Gastrocnemius medialis (tissue), 4 donors: ENCODE data around the gene TP53I13. TPM values are rescaled to one million over a fixed set of nuclear protein-coding genes. Genes with fewer than 3 reads are reported as not detected.
A peak's percentile ranks its signal among the peaks of the same experiment; 100 is the strongest.

Source experiments
- ATAC-seq, 2 donors: fragments of 150-250 bp; one replicate each; pipeline ENCODE4 v1.9.1; 2016
- DNase-seq, 2 donors: peaks; one replicate each; pipeline ENCODE4 v3.0.0-alpha.2; 2019
- H3K27ac ChIP-seq, 4 donors: fragments of 200-600 bp; sonication (generic); 1 replicate in 1 of 4; 2 replicates in 3 of 4; pipeline ENCODE4 v1.5.1; 2016 to 2018; ENCODE audit warnings: mild to moderate bottlenecking in 2 of 4, moderate library complexity in 1 of 4
- H3K27me3 ChIP-seq, 3 donors: fragments of 200-600 bp; sonication (generic) in 2 of 3; 1 replicate in 1 of 3; 2 replicates in 2 of 3; pipeline versions ENCODE4 v1.5.1 to v1.6.0; 2016 to 2019; ENCODE audit warnings: mild to moderate bottlenecking in 1 of 3, moderate library complexity in 1 of 3
- H3K36me3 ChIP-seq, 2 donors: fragments of 200-600 bp; sonication (generic) in 1 of 2; one replicate each; pipeline ENCODE4 v1.5.1; 2017 to 2018
- H3K4me1 ChIP-seq, 2 donors: fragments of 200-600 bp; sonication (generic) in 1 of 2; one replicate each; pipeline ENCODE4 v1.5.1; 2016 to 2017; ENCODE audit warnings: mild to moderate bottlenecking in 2 of 2
- H3K4me3 ChIP-seq, 4 donors: fragments of 200-600 bp; sonication (generic) in 3 of 4; 1 replicate in 1 of 4; 2 replicates in 3 of 4; pipeline ENCODE4 v1.5.1; 2016 to 2019; ENCODE audit warnings: mild to moderate bottlenecking in 2 of 4
- H3K9me3 ChIP-seq, 3 donors: fragments of 200-600 bp; sonication (generic) in 2 of 3; 1 replicate in 1 of 3; 2 replicates in 2 of 3; pipeline ENCODE4 v1.5.1; 2016 to 2019
- POLR2A ChIP-seq, 2 donors: fragments of 450-650 bp; IDR thresholded peaks; one replicate each; pipeline ENCODE4 v1.6.1; 2017; ENCODE audit warnings: antibody characterized with exemption in 2 of 2, mild to moderate bottlenecking in 2 of 2, moderate library complexity in 2 of 2
- in situ Hi-C, 4 donors: fragments of 200-750 bp; cut with MboI; loops; one replicate each; pipeline versions ENCODE4 v1.15.0 to v1.8.0; 2017; ENCODE audit warnings: low sequenced_read_pairs in 4 of 4
- intact Hi-C: fragments of 100-400 bp; cut with DNase I; formaldehyde crosslinking; loops from one replicate; pipeline ENCODE4 v1.15.1; 2023; ENCODE audit warnings: low total_unique reads
- total RNA-seq, 4 donors: library from RNA; depleted of rRNA; stranded (reverse); fragments of >200 nt; gene quantifications; one replicate each; pipeline versions ENCODE4 v1.1.0 to v1.2.3, GENCODE V29; 2016
- TF ChIP-seq, protein P1 (sequence below), 5 experiments: fragments of 450-650 bp in 3 of 5; fragments of 200-600 bp in 2 of 5; sonication (generic) in 2 of 5; IDR thresholded peaks in 4 of 5; conservative IDR thresholded peaks in 1 of 5; 1 replicate in 4 of 5; 2 replicates in 1 of 5; pipeline ENCODE4 v1.5.1; 2016 to 2019; ENCODE audit warnings: antibody characterized with exemption in 5 of 5, mild to moderate bottlenecking in 3 of 5, moderate library complexity in 3 of 5

The TP53I13 gene
- total RNA-seq, 4 donors from 2014 or later, result 31.0 to 50.2 (median 32.1) TPM

DNA sequence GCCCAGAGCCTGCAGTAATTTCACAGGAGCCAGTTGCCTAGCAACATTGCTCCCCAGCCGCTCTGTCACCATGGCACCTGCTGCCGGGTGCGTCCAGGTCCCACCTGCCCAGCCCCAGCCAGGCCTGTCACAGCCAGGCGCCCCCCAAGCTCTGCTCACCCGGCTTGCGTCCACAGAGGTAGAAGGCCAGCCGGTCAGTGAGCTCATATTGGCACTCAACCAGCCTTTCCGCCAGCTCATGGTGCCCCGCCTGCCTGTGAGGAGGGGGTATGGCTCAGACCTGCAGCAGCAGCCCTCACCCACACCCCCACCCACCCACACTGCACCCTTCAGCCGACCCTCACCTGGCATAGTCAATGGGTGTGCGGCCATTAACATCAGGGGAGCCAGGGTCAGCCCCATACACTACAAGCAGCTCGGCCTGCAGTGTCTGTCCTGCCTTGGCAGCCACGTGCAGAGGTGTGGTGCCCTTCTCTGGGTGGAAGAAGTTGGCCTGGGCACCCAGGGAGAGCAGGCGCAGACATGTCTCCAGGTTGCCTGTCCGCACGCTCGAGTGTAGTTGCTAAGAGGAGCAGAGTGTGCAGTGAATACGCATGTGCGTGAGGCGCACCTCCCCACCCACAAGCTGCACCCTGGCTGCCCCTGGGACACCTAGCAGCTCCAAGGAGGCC, 13.2 kb downstream of the TP53I13 start:
- Histone ChIP-seq H3K36me3 (peaks cover 0 to 55% of the 10 kb centered on the region in 2 donors), H3K27ac (peak overlapping the region in 2 of 4 donors; percentile 5 to 53), H3K4me1 (peaks cover 33 to 41% of the 10 kb centered on the region in 2 donors), H3K27me3 (no peaks in the 10 kb centered on the region), H3K4me3 (no peak overlapping the region), H3K9me3 (no peaks in the 10 kb centered on the region)
- ATAC-seq, result no peak
- peak in 1 of 2 donors; percentile 17 for DNase-seq
- TF ChIP-seq, protein P1, sequence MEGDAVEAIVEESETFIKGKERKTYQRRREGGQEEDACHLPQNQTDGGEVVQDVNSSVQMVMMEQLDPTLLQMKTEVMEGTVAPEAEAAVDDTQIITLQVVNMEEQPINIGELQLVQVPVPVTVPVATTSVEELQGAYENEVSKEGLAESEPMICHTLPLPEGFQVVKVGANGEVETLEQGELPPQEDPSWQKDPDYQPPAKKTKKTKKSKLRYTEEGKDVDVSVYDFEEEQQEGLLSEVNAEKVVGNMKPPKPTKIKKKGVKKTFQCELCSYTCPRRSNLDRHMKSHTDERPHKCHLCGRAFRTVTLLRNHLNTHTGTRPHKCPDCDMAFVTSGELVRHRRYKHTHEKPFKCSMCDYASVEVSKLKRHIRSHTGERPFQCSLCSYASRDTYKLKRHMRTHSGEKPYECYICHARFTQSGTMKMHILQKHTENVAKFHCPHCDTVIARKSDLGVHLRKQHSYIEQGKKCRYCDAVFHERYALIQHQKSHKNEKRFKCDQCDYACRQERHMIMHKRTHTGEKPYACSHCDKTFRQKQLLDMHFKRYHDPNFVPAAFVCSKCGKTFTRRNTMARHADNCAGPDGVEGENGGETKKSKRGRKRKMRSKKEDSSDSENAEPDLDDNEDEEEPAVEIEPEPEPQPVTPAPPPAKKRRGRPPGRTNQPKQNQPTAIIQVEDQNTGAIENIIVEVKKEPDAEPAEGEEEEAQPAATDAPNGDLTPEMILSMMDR (IDR thresholded peaks at IDR 0.05 in 4 of 5, conservative IDR thresholded peaks at IDR 0.05 in 1 of 5), result no peak
- TF ChIP-seq POLR2A (IDR thresholded peaks at IDR 0.05), result no peak
- intact Hi-C loops (loop anchor here (2.0 to 10.0 kb wide), 4 partner anchors 197 to 511 kb away; partner anchors contain the start of gene SSH2), in situ Hi-C loops (loop anchor here in 1 of 4 donors (25.0 kb wide), 1 partner anchor 356 kb away; the partner anchor contains the start of genes EFCAB5 and SSH2)

DNA sequence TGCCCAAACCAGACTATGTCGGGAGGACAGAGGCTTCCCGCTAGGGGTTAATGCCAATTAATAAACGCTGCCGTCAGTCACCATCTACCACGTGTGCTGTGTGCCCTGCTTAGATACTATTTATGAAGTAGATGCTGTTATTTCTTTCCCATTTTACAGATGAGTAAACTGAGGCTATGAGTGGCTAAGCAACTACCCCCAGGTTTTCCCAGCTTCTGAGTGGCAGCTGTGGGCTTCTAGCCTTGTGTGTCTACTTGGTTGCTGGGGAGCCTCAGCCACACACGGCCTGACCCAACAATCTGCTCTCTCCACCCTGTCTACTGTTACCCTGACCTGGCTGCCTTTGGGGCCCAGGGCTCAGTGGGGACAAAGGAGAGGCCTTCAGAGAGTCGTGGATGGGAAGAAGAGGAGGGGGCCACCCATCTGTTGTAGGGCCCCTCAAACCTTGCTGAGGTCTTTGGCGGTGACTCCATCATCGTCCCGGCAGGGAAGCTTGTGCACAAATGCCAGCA, 13.8 kb downstream of the TP53I13 start:
- no peak for DNase-seq
- peak overlapping the region in 3 of 4 donors; percentile 16 to 53 (median 26) for H3K27ac ChIP-seq

DNA sequence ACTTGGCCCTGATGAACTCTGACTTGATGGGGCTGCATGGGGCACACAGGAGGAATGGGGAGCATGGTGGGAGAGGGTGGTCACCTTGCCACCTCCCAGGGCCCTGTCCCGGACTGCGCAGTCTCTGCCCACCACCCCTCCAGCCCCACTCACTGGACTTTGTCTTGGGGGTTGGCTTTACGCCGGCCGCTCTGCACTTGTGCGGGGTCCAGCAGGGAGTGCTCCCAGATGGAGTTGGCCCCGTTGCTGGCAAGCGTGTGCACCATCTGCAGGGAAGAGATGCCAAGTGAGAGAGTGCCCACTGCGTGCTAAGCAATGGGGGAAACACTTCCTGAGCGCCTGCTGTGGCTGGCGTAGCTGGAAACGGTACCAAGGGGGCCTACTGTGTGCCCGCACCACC, 14.3 kb downstream of the TP53I13 start:
- intact Hi-C loops (loop anchor here (10.0 kb wide), 1 partner anchor 442 kb away; no protein-coding TSS in a partner anchor), in situ Hi-C loops (loop anchor here in 1 of 4 donors (25.0 kb wide), 1 partner anchor 355 kb away; the partner anchor contains the start of genes EFCAB5 and SSH2)
- Histone ChIP-seq H3K4me3 (no peak overlapping the region), H3K4me1 (peaks cover 43 to 52% of the 10 kb centered on the region in 2 donors), H3K27ac (peak overlapping the region in 2 of 4 donors; percentile 16 to 53), H3K9me3 (no peaks in the 10 kb centered on the region), H3K36me3 (peaks cover 0 to 45% of the 10 kb centered on the region in 2 donors), H3K27me3 (no peaks in the 10 kb centered on the region)
- TF ChIP-seq POLR2A (IDR thresholded peaks at IDR 0.05), result no peak
- TF ChIP-seq, protein P1 (IDR thresholded peaks at IDR 0.05 in 4 of 5, conservative IDR thresholded peaks at IDR 0.05 in 1 of 5), result no peak
- DNase-seq, result no peak
- no peak for ATAC-seq

More for the DNA sequence above, 13.8 kb downstream of the TP53I13 start:
- no peak for TF ChIP-seq POLR2A (IDR thresholded peaks at IDR 0.05)
- TF ChIP-seq, protein P1 (IDR thresholded peaks at IDR 0.05 in 4 of 5, conservative IDR thresholded peaks at IDR 0.05 in 1 of 5), result no peak
- H3K4me3 ChIP-seq, result no peak overlapping the region
- peaks cover 0 to 49% of the 10 kb centered on the region in 2 donors for H3K36me3 ChIP-seq
- no peak for ATAC-seq
- H3K4me1 ChIP-seq, result peaks cover 38 to 47% of the 10 kb centered on the region in 2 donors
- intact Hi-C loops, result loop anchor here (10.0 kb wide), 1 partner anchor 442 kb away; no protein-coding TSS in a partner anchor
- no peaks in the 10 kb centered on the region for H3K9me3 ChIP-seq
- in situ Hi-C loops, result loop anchor here in 1 of 4 donors (25.0 kb wide), 1 partner anchor 355 kb away; the partner anchor contains the start of genes EFCAB5 and SSH2
- no peaks in the 10 kb centered on the region for H3K27me3 ChIP-seq

DNA sequence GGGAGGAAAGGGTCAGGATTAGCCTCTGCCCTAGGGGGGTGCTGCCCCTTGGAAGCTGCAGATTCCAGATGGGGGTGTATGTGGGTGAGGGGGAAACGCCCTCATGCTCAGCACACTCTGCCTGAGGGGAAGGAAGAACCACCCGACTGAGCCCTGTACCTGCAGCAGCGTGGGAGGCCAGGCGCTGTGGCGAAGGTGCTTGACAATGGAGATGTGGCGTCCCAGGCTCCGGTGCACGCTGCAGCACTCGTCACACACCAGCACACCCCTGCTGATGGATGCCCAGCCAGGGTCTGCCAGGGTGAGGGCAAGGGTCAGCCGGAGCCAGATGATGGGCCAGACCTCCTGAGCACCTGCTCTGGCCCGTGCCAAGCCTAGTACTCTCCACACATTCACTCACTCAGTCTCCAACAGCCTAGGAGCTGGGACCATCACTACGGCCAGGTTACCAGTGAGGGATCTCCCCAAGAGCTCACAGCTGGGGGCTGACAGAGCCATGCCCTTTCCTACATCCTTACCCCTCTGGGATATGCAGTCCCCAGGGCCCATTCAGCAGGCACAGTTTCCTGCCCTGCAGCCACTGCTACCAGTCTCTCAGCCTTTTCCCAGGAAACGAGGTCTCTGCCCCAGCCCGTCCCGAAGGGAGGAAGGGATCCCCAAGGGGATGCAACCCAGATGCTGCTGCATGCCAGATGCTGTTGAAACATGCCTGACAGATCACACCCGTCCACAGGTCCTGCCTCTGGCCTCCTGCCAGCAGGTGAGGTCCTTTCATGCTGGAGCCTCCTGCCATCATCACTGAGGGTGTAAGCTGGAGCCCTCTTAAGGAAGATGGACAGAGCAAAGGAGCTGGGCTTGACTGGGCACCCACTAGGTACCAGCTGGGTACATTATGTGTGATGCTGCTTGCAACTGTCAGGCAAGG, 15.1 kb downstream of the TP53I13 start:
- in situ Hi-C loops (loop anchor here in 1 of 4 donors (25.0 kb wide), 1 partner anchor 354 kb away; the partner anchor contains the start of genes EFCAB5 and SSH2), intact Hi-C loops (loop anchor here (10.0 kb wide), 1 partner anchor 441 kb away; no protein-coding TSS in a partner anchor)
- TF ChIP-seq, protein P1 (IDR thresholded peaks at IDR 0.05 in 4 of 5, conservative IDR thresholded peaks at IDR 0.05 in 1 of 5), result no peak
- TF ChIP-seq POLR2A (IDR thresholded peaks at IDR 0.05), result no peak
- Histone ChIP-seq H3K27ac (peak overlapping the region; percentile 72 to 90 (median 86)), H3K36me3 (peaks cover 0 to 37% of the 10 kb centered on the region in 2 donors), H3K27me3 (no peaks in the 10 kb centered on the region), H3K4me1 (peaks cover 51 to 57% of the 10 kb centered on the region in 2 donors), H3K9me3 (no peaks in the 10 kb centered on the region), H3K4me3 (peak overlapping the region in 1 of 4 donors; percentile 82)
- no peak for ATAC-seq
- DNase-seq, result no peak
